GM19043 (cell line): Measurements from ENCODE around the gene PROX2.

ENCODE experiments used
- ATAC-seq: cut with Tn5 transposase; IDR thresholded peaks from one replicate; pipeline ENCODE4 v1.9.1; 2021; ENCODE audit warnings: low read depth; ENCODE audit not compliant: unreplicated experiment

The PROX2 gene

DNA sequence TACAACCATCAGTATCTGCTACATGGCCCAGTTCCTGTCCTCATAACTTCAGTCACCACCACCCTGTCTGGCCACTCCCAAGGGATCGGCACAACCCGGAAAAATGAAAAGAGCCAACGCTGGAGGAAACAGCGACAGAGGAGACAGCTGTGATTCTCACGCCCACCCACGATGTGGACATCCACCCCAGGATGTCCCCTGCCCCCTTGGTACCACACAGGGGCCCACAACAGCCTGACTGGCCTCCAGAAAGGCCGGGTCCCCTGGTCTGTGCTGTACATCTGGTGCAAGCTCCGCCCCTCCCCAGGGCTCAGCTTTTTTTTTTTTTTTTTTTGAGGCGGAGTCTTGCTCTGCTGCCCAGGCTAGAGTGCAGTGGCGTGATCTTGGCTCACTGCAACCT, 34.6 kb upstream of the PROX2 start:
- ATAC-seq: no peak

DNA sequence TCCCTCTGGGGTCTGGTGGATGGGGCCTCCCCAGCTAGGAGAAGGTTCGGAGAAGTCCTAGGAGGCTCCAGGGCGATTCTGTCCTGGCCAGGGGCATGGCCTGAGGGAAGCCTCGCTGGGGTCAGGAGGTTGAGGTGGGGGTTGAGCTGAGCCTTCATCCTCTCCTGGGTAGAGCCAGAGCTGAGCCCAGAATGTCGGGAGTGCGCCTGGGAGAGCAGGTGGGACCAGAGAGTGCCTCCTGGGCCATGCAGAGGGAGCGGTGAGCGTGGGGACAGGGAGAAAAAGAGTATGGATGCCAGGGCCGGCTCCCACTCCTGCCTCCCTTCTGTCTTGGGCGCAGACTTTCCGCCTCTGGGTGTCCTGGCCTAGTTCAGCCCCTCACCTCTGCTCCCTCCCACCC, 34.0 kb upstream of the PROX2 start:
- no peak for ATAC-seq

DNA sequence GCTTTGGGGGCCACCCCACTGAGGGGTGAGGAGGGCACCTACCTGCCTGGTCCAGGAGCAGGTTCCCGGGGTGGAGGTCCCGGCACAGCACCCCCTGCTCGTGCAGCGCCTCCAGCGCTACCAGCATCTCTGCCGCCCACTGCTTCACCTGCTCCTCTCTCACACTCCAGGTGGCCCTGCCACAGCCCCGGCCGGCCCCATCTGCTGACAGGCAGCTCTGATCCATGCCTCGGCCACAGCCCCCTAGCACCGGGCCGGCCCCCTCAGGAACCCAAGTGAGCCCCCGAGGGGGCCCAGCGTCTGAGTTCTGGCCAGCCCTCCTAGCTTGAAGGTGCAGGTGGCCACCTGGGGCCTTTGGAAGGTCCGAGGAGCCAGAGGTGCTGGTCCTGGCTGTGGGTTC, 33.6 kb upstream of the PROX2 start:
- no peak for ATAC-seq

- ATAC-seq: no peak
Measured at GRCh38 chr14:74908861-74909341, 33.0 kb upstream of the PROX2 start.

- ATAC-seq: no peak
Measured at GRCh38 chr14:74907744-74908143, 31.8 kb upstream of the PROX2 start.

DNA sequence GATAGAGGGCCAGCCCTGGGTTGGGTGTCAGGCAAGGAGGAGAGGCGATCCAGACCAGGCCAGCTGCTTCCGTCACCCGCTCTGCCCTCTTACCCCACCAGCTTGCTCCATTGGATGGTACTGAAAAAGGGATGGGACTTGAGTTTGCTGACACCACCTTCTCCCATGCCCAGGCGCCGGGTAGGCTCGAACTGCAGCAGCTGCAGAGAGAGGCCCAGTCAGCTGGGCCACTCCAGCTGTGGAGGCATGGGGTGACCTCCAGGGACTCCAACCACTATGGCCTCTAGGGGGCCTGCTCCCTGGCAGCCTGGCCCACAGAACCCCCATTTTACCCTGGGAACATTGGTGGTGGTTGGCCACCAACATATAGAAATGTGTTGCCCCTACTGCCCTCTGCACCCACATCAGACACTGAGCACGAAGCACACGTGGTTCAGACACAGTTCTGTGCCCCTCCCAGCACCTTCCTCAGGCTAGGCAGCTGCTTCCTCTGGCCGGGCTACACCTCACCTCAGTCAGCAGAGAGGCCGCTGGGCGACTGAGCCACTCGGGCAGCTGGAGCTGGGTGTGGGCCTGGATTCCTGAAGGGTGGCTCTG, 31.1 kb upstream of the PROX2 start:
- no peak for ATAC-seq

GRCh38 chr14:74905595-74906142, 29.7 kb upstream of the PROX2 start:
- no peak for ATAC-seq

- no peak for ATAC-seq
Measured at GRCh38 chr14:74904635-74905503, 28.9 kb upstream of the PROX2 start.

- ATAC-seq: no peak
Measured at GRCh38 chr14:74902941-74903705, 27.2 kb upstream of the PROX2 start.

DNA sequence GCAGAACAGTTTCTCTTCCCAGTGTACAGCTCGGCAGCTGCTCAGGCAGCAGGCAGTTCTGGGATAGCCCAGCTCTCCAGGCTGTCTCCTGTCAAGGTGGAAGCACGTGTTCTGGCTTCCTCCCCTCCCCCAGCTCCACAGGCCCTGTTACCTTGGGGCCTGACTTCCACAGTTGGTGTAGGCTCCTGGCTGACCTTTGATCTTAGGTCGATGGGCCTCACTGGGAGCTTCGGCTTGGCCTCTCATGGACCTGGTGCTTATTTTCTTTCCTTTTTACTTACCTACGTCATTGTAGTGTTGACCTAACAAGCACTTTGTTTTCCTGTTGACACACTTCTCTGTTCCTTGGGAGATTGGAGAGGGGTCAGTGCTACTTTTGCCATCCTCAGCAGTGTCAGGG, 22.7 kb upstream of the PROX2 start:
- no peak for ATAC-seq

GRCh38 chr14:74898083-74898482, 22.1 kb upstream of the PROX2 start:
- no peak for ATAC-seq

GRCh38 chr14:74897642-74898041, 21.7 kb upstream of the PROX2 start:
- no peak for ATAC-seq

GRCh38 chr14:74896400-74896799, 20.5 kb upstream of the PROX2 start:
- no peak for ATAC-seq

GRCh38 chr14:74893614-74894091, 17.7 kb upstream of the PROX2 start:
- peak; percentile 73 for ATAC-seq

GRCh38 chr14:74892745-74893144, 16.8 kb upstream of the PROX2 start:
- ATAC-seq: no peak

DNA sequence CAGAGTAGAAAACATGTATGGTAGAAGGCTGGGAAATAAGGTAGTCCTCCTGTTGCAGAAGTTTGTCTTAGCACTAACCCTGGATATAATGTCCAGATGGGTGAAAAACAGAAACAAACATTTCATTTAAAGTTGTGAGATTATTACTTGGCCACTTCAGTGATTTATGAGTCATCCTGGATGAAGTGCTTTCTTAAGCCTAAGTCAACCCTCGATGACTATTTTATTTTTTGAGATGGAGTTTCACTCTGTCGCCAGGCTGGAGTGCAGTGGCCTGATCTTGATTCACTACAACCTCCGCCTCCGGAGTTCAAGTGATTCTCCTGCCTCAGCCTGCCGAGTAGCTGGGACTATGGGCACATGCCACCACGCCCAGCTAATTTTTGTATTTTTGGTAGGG, 15.9 kb upstream of the PROX2 start:
- no peak for ATAC-seq

GRCh38 chr14:74890262-74890661, 14.3 kb upstream of the PROX2 start:
- no peak for ATAC-seq

GRCh38 chr14:74888164-74889158, 12.5 kb upstream of the PROX2 start:
- ATAC-seq: no peak

GRCh38 chr14:74886001-74886400, 10.1 kb upstream of the PROX2 start:
- no peak for ATAC-seq
